OCI-LY1 (cell line): ENCODE data around the gene VLDLR.

ENCODE experiments used
- H2AFZ ChIP-seq: fragments of 200-600 bp; sonication (generic), shearing (Covaris generic); 2 replicates; pipeline ENCODE4 v1.6.0; 2014; ENCODE audit warnings: antibody characterized with exemption, mild to moderate bottlenecking, low read length
- H3F3A ChIP-seq: fragments of 200-600 bp; sonication (generic), shearing (Covaris generic); 2 replicates; pipeline ENCODE4 v1.6.0; 2014; ENCODE audit warnings: mild to moderate bottlenecking, antibody characterized with exemption, low read length, moderate library complexity; ENCODE audit not compliant: insufficient read depth
- H3K27ac ChIP-seq: fragments of 200-600 bp; sonication (generic); 2 replicates; pipeline ENCODE4 v1.5.1; 2014; ENCODE audit warnings: low read length, mixed run types, mild to moderate bottlenecking, low read depth; ENCODE audit not compliant: poor library complexity, severe bottlenecking
- H3K27me3 ChIP-seq: fragments of 200-600 bp; sonication (generic); 2 replicates; pipeline ENCODE4 v1.6.0; 2014; ENCODE audit warnings: antibody characterized with exemption, mild to moderate bottlenecking, low read length, moderate library complexity; ENCODE audit not compliant: insufficient read depth
- H3K36me3 ChIP-seq: fragments of 200-600 bp; sonication (generic); 2 replicates; pipeline ENCODE4 v1.6.1; 2014; ENCODE audit warnings: mild to moderate bottlenecking, antibody characterized with exemption, low read length, moderate library complexity, mixed read lengths; ENCODE audit not compliant: insufficient read depth
- H3K4me1 ChIP-seq: fragments of 200-600 bp; sonication (generic); 2 replicates; pipeline ENCODE4 v1.5.1; 2014; ENCODE audit warnings: mild to moderate bottlenecking, low read length, moderate library complexity; ENCODE audit not compliant: insufficient read depth, severe bottlenecking
- H3K4me2 ChIP-seq: fragments of 200-600 bp; sonication (generic), shearing (Covaris generic); 2 replicates; pipeline ENCODE4 v1.6.1; 2014; ENCODE audit warnings: low read length
- H3K4me3 ChIP-seq: fragments of 200-600 bp; sonication (generic); 2 replicates; pipeline ENCODE4 v1.5.1; 2014; ENCODE audit warnings: low read length, low read depth, mild to moderate bottlenecking, mixed read lengths; ENCODE audit not compliant: poor library complexity, severe bottlenecking
- H3K79me2 ChIP-seq: fragments of 200-600 bp; shearing (Covaris generic); 2 replicates; pipeline ENCODE4 v1.6.1; 2016; ENCODE audit warnings: mixed run types, low read length, mixed read lengths; ENCODE audit not compliant: insufficient read depth
- H3K9ac ChIP-seq: fragments of 200-600 bp; sonication (generic), shearing (Covaris generic); 2 replicates; pipeline ENCODE4 v1.6.1; 2014; ENCODE audit warnings: mild to moderate bottlenecking, low read length, mixed read lengths
- H3K9me2 ChIP-seq: fragments of 200-600 bp; sonication (generic), shearing (Covaris generic); 2 replicates; pipeline ENCODE4 v1.6.1; 2014; ENCODE audit warnings: low read depth, mild to moderate bottlenecking, low read length, mixed read lengths
- H3K9me3 ChIP-seq: fragments of 200-600 bp; shearing (Covaris generic); 2 replicates; pipeline ENCODE4 v1.6.1; 2014; ENCODE audit warnings: low read length, mixed read lengths
- H4K20me1 ChIP-seq: fragments of 200-600 bp; sonication (generic), shearing (Covaris generic); 2 replicates; pipeline ENCODE4 v1.6.0; 2016; ENCODE audit warnings: mild to moderate bottlenecking, low read length; ENCODE audit not compliant: insufficient read depth
- CTCF ChIP-seq: fragments of 200-600 bp; sonication (generic), shearing (Covaris generic); IDR thresholded peaks from 2 replicates; pipeline ENCODE4 v1.5.1; 2017; ENCODE audit warnings: mild to moderate bottlenecking, antibody characterized with exemption, low read length, moderate library complexity, mixed read lengths
- EZH2 ChIP-seq: fragments of 200-600 bp; sonication (generic), shearing (Covaris generic); IDR thresholded peaks from 2 replicates; pipeline ENCODE4 v1.8.0; 2017; ENCODE audit warnings: borderline replicate concordance, mixed run types, mild to moderate bottlenecking, antibody characterized with exemption, low read length, moderate library complexity, mixed read lengths

The VLDLR gene

DNA sequence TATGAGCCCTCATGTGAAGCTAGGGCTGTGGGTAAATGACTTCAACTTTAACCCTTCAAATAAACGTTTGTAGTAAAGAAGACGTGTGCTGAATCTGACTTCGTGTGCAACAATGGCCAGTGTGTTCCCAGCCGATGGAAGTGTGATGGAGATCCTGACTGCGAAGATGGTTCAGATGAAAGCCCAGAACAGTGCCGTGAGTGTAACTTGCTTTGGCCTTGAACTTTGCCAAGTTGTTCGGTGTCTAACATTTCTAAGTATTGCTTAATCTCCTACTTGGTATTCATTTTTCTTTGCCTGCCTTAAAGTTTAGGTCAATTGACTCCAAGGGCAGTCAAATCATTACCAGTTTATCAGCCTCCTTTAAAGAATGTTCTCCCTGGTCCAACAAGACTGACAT is 18.2 kb downstream of the VLDLR start:
- H3K9ac ChIP-seq: no peak overlapping the region
- no peaks in the 10 kb centered on the region for H3K79me2 ChIP-seq
- H3F3A ChIP-seq: no peaks in the 10 kb centered on the region
- H2AFZ ChIP-seq: no peak overlapping the region
- no peaks in the 10 kb centered on the region for H3K9me3 ChIP-seq
- H3K36me3 ChIP-seq: no peaks in the 10 kb centered on the region
- no peaks in the 10 kb centered on the region for H4K20me1 ChIP-seq
- no peaks in the 10 kb centered on the region for H3K9me2 ChIP-seq
- H3K4me3 ChIP-seq: no peak overlapping the region
- no peaks in the 10 kb centered on the region for H3K4me1 ChIP-seq
- H3K4me2 ChIP-seq: no peak overlapping the region
- H3K27ac ChIP-seq: no peak overlapping the region
- TF ChIP-seq EZH2 (no peak), CTCF (no peak)
- H3K27me3 ChIP-seq: no peaks in the 10 kb centered on the region

- no peaks in the 10 kb centered on the region for H3K36me3 ChIP-seq
- no peaks in the 10 kb centered on the region for H3K27me3 ChIP-seq
- no peak overlapping the region for H2AFZ ChIP-seq
- H3K4me3 ChIP-seq: no peak overlapping the region
- H3K9me2 ChIP-seq: no peaks in the 10 kb centered on the region
- H3K4me2 ChIP-seq: no peak overlapping the region
- TF ChIP-seq CTCF (no peak), EZH2 (no peak)
- no peaks in the 10 kb centered on the region for H3F3A ChIP-seq
- no peak overlapping the region for H3K9ac ChIP-seq
- no peaks in the 10 kb centered on the region for H3K9me3 ChIP-seq
- no peaks in the 10 kb centered on the region for H3K79me2 ChIP-seq
- no peaks in the 10 kb centered on the region for H3K4me1 ChIP-seq
- no peak overlapping the region for H3K27ac ChIP-seq
- H4K20me1 ChIP-seq: no peaks in the 10 kb centered on the region
Observed at GRCh38 chr9:2640570-2640969, 19.0 kb downstream of the VLDLR start.

DNA sequence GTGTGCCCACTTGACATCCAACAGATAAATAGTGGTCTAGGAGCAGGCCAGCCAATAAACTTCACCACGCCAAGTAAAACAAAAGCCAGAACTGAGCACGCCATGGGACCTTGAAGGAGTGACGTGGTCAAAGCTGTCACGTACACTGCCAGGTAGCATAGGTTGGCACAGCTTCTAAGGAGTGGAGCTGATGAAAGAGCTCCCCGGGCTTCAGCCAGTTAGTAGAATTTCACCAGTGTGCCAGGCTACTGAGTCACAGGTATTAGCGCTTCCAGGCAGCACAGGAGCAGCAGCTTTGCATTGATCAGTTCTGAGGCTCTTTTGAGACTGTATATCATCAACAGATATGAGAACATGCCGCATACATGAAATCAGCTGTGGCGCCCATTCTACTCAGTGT is 19.4 kb downstream of the VLDLR start:
- H3K27ac ChIP-seq: no peak overlapping the region
- H3K9ac ChIP-seq: no peak overlapping the region
- no peak overlapping the region for H2AFZ ChIP-seq
- TF ChIP-seq EZH2 (no peak), CTCF (no peak)
- H4K20me1 ChIP-seq: no peaks in the 10 kb centered on the region
- H3K9me2 ChIP-seq: no peaks in the 10 kb centered on the region
- no peaks in the 10 kb centered on the region for H3K27me3 ChIP-seq
- no peaks in the 10 kb centered on the region for H3K79me2 ChIP-seq
- H3K4me3 ChIP-seq: no peak overlapping the region
- no peaks in the 10 kb centered on the region for H3K4me1 ChIP-seq
- H3F3A ChIP-seq: no peaks in the 10 kb centered on the region
- H3K36me3 ChIP-seq: no peaks in the 10 kb centered on the region
- no peaks in the 10 kb centered on the region for H3K9me3 ChIP-seq
- H3K4me2 ChIP-seq: no peak overlapping the region
